Calu3 (cell line): Measurements from ENCODE around the gene NCSTN. TPM values are rescaled to one million over a fixed set of nuclear protein-coding genes. Genes with fewer than 3 reads are reported as not detected.

Experiments used
- BruUV-seq: library from RNA; stranded (reverse); fragments of 400-500 nt; replicated peaks from 2 replicates; lab custom pipeline; 2021; lab: Mats Ljungman, UMichigan
- CTCF ChIA-PET: fragments of 300-600 bp; sonication (Branson Sonifier 250); formaldehyde crosslinking; loops from one replicate; lab custom pipeline; 2022; ENCODE audit warnings: antibody characterized with exemption; lab: Charles Lee
- DNase-seq: peaks from one replicate; pipeline ENCODE4 v3.0.0; 2022
- H3K27ac Mint-ChIP-seq: one replicate; pipeline ENCODE4 v1.8.0; 2022; ENCODE audit warnings: mixed read lengths; ENCODE audit not compliant: unreplicated experiment
- H3K27me3 Mint-ChIP-seq: one replicate; pipeline ENCODE4 v1.8.0; 2022; ENCODE audit warnings: mixed read lengths; ENCODE audit not compliant: unreplicated experiment
- H3K36me3 Mint-ChIP-seq: one replicate; pipeline ENCODE4 v1.8.0; 2022; ENCODE audit warnings: mild to moderate bottlenecking, moderate library complexity, mixed read lengths; ENCODE audit not compliant: insufficient read depth, unreplicated experiment
- H3K4me1 Mint-ChIP-seq: one replicate; pipeline ENCODE4 v1.8.0; 2022; ENCODE audit warnings: mild to moderate bottlenecking, low read depth, mixed read lengths; ENCODE audit not compliant: unreplicated experiment
- H3K4me3 Mint-ChIP-seq: one replicate; pipeline ENCODE4 v1.8.0; 2022; ENCODE audit warnings: mild to moderate bottlenecking, low read depth, moderate library complexity, mixed read lengths; ENCODE audit not compliant: unreplicated experiment
- H3K9me3 Mint-ChIP-seq: one replicate; pipeline ENCODE4 v1.8.0; 2022; ENCODE audit warnings: low read depth, mixed read lengths; ENCODE audit not compliant: unreplicated experiment
- CTCF ChIP-seq: fragments of 200-600 bp; IDR thresholded peaks from one replicate; pipeline ENCODE4 v1.8.0; 2022; ENCODE audit warnings: antibody characterized with exemption; ENCODE audit not compliant: unreplicated experiment
- intact Hi-C: fragments of 100-400 bp; cut with micrococcal nuclease; formaldehyde crosslinking; loops from one replicate; pipeline ENCODE4 v1.10.0; 2022; ENCODE audit not compliant: unreplicated experiment
- total RNA-seq: library from RNA; stranded (reverse); gene quantifications from 2 replicates; pipeline ENCODE4 v1.2.3, GENCODE V29; 2022

The NCSTN gene
- total RNA-seq, 1 experiment from 2014 or later = 135 TPM

- no peak within 1 kb of the TSS for H3K4me3 Mint-ChIP-seq
- H3K4me1 Mint-ChIP-seq = peaks cover 8% of the 10 kb centered on the region
Observed at GRCh38 chr1:160366731-160367515, 23.7 kb downstream of the NCSTN start, which contains the start of gene NHLH1. NHLH1 (plus strand) TSS chr1:160367071; CDS start chr1:160370732, 3,661 bp downstream.

GRCh38 chr1:160367516-160367900, 24.3 kb downstream of the NCSTN start:
- CTCF ChIA-PET = interaction anchor here (1.2 to 1.3 kb wide), 2 partner anchors 9 to 13 kb away, joined by 4 read pairs; no protein-coding TSS in a partner anchor
- intact Hi-C loops = no loop called here
- Mint-ChIP-seq H3K9me3 (no peaks in the 10 kb centered on the region), H3K27me3 (no peaks in the 10 kb centered on the region), H3K4me3 (no peak overlapping the region), H3K27ac (no peak overlapping the region), H3K36me3 (peaks cover 5% of the 10 kb centered on the region), H3K4me1 (peaks cover 2% of the 10 kb centered on the region)
- no peak for TF ChIP-seq CTCF
- no TSS peak for BruUV-seq
- DNase-seq = no peak

More at GRCh38 chr1:160366731-160367515, 23.7 kb downstream of the NCSTN start, which contains the start of gene NHLH1:
- H3K27me3 Mint-ChIP-seq = no peaks in the 10 kb centered on the region
- TF ChIP-seq CTCF = no peak
- DNase-seq = no peak
- BruUV-seq = no TSS peak
- CTCF ChIA-PET = interaction anchor here (1.3 kb wide), 1 partner anchor 9 kb away, joined by 4 read pairs; no protein-coding TSS in a partner anchor
- no peaks in the 10 kb centered on the region for H3K9me3 Mint-ChIP-seq
- H3K36me3 Mint-ChIP-seq = peaks cover 5% of the 10 kb centered on the region
- intact Hi-C loops = no loop called here
- no peak within 1 kb of the TSS for H3K27ac Mint-ChIP-seq

- H3K27ac Mint-ChIP-seq = no peak overlapping the region
- DNase-seq = no peak
- CTCF ChIA-PET = interaction anchor here (0.5 to 1.2 kb wide), 2 partner anchors 13 to 287 kb away, joined by 4 read pairs; no protein-coding TSS in a partner anchor
- no peaks in the 10 kb centered on the region for H3K4me1 Mint-ChIP-seq
- peaks cover 5% of the 10 kb centered on the region for H3K36me3 Mint-ChIP-seq
- H3K4me3 Mint-ChIP-seq = no peak overlapping the region
- TF ChIP-seq CTCF = no peak
- BruUV-seq = no TSS peak
- H3K9me3 Mint-ChIP-seq = no peaks in the 10 kb centered on the region
- intact Hi-C loops = no loop called here
- no peaks in the 10 kb centered on the region for H3K27me3 Mint-ChIP-seq
Observed at GRCh38 chr1:160367934-160368923, 25.0 kb downstream of the NCSTN start.

- Mint-ChIP-seq H3K27ac (no peak overlapping the region), H3K9me3 (no peaks in the 10 kb centered on the region), H3K4me3 (no peak overlapping the region), H3K4me1 (no peaks in the 10 kb centered on the region), H3K36me3 (peaks cover 5% of the 10 kb centered on the region), H3K27me3 (no peaks in the 10 kb centered on the region)
- intact Hi-C loops = no loop called here
- no peak for TF ChIP-seq CTCF
- BruUV-seq = no TSS peak
- CTCF ChIA-PET = no interaction called here
- no peak for DNase-seq
Observed at GRCh38 chr1:160369087-160369486, 25.9 kb downstream of the NCSTN start.
